VCaP (cell line): ENCODE measurements around the gene BLTP3B.
"Not testable (repeated sequence)": the region's sequence is repeated elsewhere in the genome, so short reads cannot be mapped to it uniquely, and the experiment has no call there.

ENCODE experiments used
- H3K27ac ChIP-seq: fragments of 450-650 bp; 2 replicates; pipeline ENCODE4 v1.5.1; 2017
- TF ChIP-seq, protein P1 (sequence below): fragments of 450-650 bp; conservative IDR thresholded peaks from 2 replicates; pipeline ENCODE4 v1.5.1; 2017; ENCODE audit warnings: mild to moderate bottlenecking, moderate library complexity

Gene BLTP3B

GRCh38 chr12:100184549-100185145 is 42.0 kb upstream of the BLTP3B start:
- TF ChIP-seq, protein P1, sequence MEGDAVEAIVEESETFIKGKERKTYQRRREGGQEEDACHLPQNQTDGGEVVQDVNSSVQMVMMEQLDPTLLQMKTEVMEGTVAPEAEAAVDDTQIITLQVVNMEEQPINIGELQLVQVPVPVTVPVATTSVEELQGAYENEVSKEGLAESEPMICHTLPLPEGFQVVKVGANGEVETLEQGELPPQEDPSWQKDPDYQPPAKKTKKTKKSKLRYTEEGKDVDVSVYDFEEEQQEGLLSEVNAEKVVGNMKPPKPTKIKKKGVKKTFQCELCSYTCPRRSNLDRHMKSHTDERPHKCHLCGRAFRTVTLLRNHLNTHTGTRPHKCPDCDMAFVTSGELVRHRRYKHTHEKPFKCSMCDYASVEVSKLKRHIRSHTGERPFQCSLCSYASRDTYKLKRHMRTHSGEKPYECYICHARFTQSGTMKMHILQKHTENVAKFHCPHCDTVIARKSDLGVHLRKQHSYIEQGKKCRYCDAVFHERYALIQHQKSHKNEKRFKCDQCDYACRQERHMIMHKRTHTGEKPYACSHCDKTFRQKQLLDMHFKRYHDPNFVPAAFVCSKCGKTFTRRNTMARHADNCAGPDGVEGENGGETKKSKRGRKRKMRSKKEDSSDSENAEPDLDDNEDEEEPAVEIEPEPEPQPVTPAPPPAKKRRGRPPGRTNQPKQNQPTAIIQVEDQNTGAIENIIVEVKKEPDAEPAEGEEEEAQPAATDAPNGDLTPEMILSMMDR, result no peak

GRCh38 chr12:100179252-100179651 is 36.6 kb upstream of the BLTP3B start:
- H3K27ac ChIP-seq, result no peak overlapping the region
- TF ChIP-seq, protein P1, result no peak

More at GRCh38 chr12:100184549-100185145, 42.0 kb upstream of the BLTP3B start:
- H3K27ac ChIP-seq, result no peak overlapping the region

GRCh38 chr12:100176493-100176892 is 33.8 kb upstream of the BLTP3B start:
- not testable (repeated sequence) for H3K27ac ChIP-seq

- TF ChIP-seq, protein P1, result no peak
- H3K27ac ChIP-seq, result no peak overlapping the region
Observed at GRCh38 chr12:100174495-100174894, 31.8 kb upstream of the BLTP3B start.

DNA sequence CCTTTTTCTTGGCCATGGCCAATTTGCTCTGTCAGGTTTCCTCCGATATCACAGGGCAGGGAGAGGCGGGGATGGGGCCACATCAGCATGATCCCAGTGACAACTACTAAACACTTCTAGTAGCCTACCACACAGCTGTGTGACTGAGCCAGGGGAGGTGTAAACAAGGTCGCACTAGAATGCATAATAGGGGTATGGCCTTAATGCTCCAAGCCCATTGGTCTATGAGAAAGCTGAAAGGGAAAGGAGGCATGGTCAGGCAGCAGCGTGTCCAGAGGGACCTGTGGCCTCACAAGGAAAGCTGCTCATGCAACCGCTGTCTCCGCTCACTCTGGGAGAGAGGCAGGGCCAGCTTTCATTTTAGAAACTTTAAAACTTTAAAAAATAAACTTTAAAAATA is 30.4 kb upstream of the BLTP3B start:
- H3K27ac ChIP-seq, result no peak overlapping the region
- TF ChIP-seq, protein P1, result no peak

- TF ChIP-seq, protein P1, result no peak
- H3K27ac ChIP-seq, result no peak overlapping the region
Observed at GRCh38 chr12:100171248-100171647, 28.6 kb upstream of the BLTP3B start.

GRCh38 chr12:100170313-100170858 is 27.7 kb upstream of the BLTP3B start:
- no peak overlapping the region for H3K27ac ChIP-seq
- TF ChIP-seq, protein P1, result no peak

- TF ChIP-seq, protein P1, result no peak
- no peak overlapping the region for H3K27ac ChIP-seq
Observed at GRCh38 chr12:100169345-100169744, 26.7 kb upstream of the BLTP3B start.
